ENCODE data around the gene PTPRN2.

DNA sequence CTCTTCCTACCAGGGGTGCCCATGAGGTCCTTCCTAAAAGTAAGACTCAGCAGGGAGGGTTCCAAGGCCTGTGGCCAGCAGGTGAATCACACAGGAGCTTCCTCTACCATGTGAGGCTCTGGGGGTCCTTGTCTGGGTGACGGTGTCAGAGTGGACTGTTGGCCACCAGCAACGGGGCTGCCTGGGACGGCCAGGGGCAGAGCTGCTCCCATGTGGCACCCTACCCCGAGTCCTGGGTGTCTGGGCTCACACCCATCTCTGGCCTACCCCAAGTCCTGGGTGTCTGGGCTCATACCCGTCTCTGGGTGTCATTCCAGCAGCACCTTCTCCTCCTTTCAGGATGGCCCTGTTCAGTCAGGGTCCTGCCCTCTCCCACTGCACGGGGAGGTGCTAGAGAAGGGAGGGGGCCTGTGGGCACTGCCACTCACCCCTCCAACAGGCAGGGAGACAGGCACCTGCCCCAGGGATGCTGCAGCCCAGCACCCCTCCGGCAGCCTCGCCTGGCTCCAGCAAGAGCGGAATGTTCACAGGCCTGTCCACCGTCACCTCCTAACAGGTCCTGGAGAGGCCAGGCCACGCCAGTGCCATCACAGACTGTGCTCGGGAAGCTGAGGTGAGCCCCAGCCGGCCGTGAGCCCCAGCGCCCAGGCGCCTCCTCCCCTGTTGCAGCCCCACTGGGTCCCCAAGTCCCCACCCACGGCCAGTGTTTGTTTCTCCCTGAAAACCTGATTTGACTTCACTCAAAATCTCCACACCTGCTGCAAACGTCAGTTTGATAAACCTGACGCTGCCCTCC, 143.7 kb downstream of the PTPRN2 start:
- TF ChIP-seq GATA2 (IDR thresholded peaks at IDR 0.05; ENCODE audit: low read depth, low read length) (no peak), GATA3 (IDR thresholded peaks at IDR 0.05; ENCODE audit: low read depth, low read length) (no peak)

Data from SH-SY5Y (cell line).